K562 (cell line): ENCODE data around the gene ZNF17. TPM values are rescaled to one million over a fixed set of nuclear protein-coding genes. Genes with fewer than 3 reads are reported as not detected.

ENCODE experiments used
- ATF7 ChIP-seq: fragments of 450-650 bp; IDR thresholded peaks from 2 replicates; pipeline ENCODE4 v1.7.1; 2014; ENCODE audit warnings: mild to moderate bottlenecking, moderate library complexity
- BMI1 ChIP-seq: fragments of 150-350 bp; IDR thresholded peaks from 2 replicates; pipeline ENCODE4 v1.6.1; 2014; ENCODE audit warnings: low read length
- CREM ChIP-seq: IDR thresholded peaks from 2 replicates; pipeline ENCODE4 v1.6.1; 2014; ENCODE audit warnings: antibody characterized with exemption, low read depth
- DDX20 ChIP-seq: fragments of 450-650 bp; IDR thresholded peaks from 2 replicates; pipeline ENCODE4 v1.6.1; 2016; ENCODE audit warnings: missing genetic modification characterization, low read depth, mild to moderate bottlenecking, missing compliant biosample characterization, moderate library complexity
- E2F3 ChIP-seq: fragments of 250-450 bp; sonication (Bioruptor Pico); IDR thresholded peaks from 2 replicates; pipeline ENCODE4 v1.4.0; 2020; ENCODE audit warnings: mild to moderate bottlenecking
- EWSR1 ChIP-seq: fragments of 450-650 bp; IDR thresholded peaks from 2 replicates; pipeline ENCODE4 v1.6.1; 2018; ENCODE audit warnings: borderline replicate concordance, mild to moderate bottlenecking, low read depth, moderate library complexity; ENCODE audit not compliant: partially characterized antibody
- FOXJ3 ChIP-seq: sonication (generic); formaldehyde crosslinking; IDR thresholded peaks from 2 replicates; pipeline ENCODE4 v1.4.0; 2020; ENCODE audit warnings: mild to moderate bottlenecking, missing genetic modification reagents
- FUS ChIP-seq: fragments of 200-400 bp; formaldehyde crosslinking; optimal IDR thresholded peaks from 2 replicates; pipeline ENCODE3; 2017; ENCODE audit warnings: low read depth, low read length
- GABPB1 ChIP-seq: sonication (generic); formaldehyde crosslinking; IDR thresholded peaks from 2 replicates; pipeline ENCODE4 v1.8.0; 2022; ENCODE audit warnings: mild to moderate bottlenecking, missing genetic modification reagents
- GATAD2A ChIP-seq: fragments of 450-650 bp; IDR thresholded peaks from 2 replicates; pipeline ENCODE4 v1.6.1; 2017
- MCM3 ChIP-seq: fragments of 450-650 bp; IDR thresholded peaks from 2 replicates; pipeline ENCODE4 v1.6.1; 2016
- NCOA6 ChIP-seq: fragments of 450-650 bp; IDR thresholded peaks from 2 replicates; pipeline ENCODE4 v1.6.1; 2017; ENCODE audit warnings: mild to moderate bottlenecking
- NELFE ChIP-seq: IDR thresholded peaks from 2 replicates; pipeline ENCODE4 v1.6.1; 2011; ENCODE audit warnings: mild to moderate bottlenecking; ENCODE audit not compliant: insufficient read depth, insufficient read length
- NFRKB ChIP-seq: fragments of 450-650 bp; IDR thresholded peaks from 2 replicates; pipeline ENCODE4 v1.6.1; 2016; ENCODE audit warnings: low read depth
- NFXL1 ChIP-seq: fragments of 450-650 bp; formaldehyde crosslinking; IDR thresholded peaks from 2 replicates; pipeline ENCODE4 v1.4.0; 2021; ENCODE audit warnings: mild to moderate bottlenecking
- PCBP1 ChIP-seq: fragments of 200-400 bp; formaldehyde crosslinking; IDR thresholded peaks from 2 replicates; pipeline ENCODE4 v1.6.1; 2018; ENCODE audit warnings: mild to moderate bottlenecking, low read depth, low read length; ENCODE audit not compliant: poor library complexity, severe bottlenecking
- SAFB2 ChIP-seq: fragments of 200-400 bp; formaldehyde crosslinking; IDR thresholded peaks from 2 replicates; pipeline ENCODE4 v1.6.1; 2018; ENCODE audit warnings: borderline replicate concordance, low read length, low read depth, moderate library complexity; ENCODE audit not compliant: severe bottlenecking
- SIRT6 ChIP-seq: IDR thresholded peaks from one replicate; pipeline ENCODE4 v1.6.1; 2012; ENCODE audit warnings: low read depth, mild to moderate bottlenecking, control low read depth, inconsistent platforms, low read length, moderate library complexity
- SIX5 ChIP-seq, 2 experiments: IDR thresholded peaks; 2 replicates each; pipeline ENCODE4 v1.6.1; 2011; ENCODE audit warnings: low read length in 2 of 2, borderline replicate concordance in 1 of 2, low read depth in 1 of 2, mild to moderate bottlenecking in 1 of 2, moderate library complexity in 1 of 2; ENCODE audit not compliant: insufficient read depth in 1 of 2
- SMAD4 ChIP-seq: fragments of 250-450 bp; sonication (Bioruptor Pico); conservative IDR thresholded peaks from 2 replicates; pipeline ENCODE4 v1.8.0; 2021; ENCODE audit warnings: inconsistent platforms, mild to moderate bottlenecking, moderate library complexity
- SMARCE1 ChIP-seq: fragments of 450-650 bp; IDR thresholded peaks from 2 replicates; pipeline ENCODE4 v1.7.1; 2016; ENCODE audit warnings: mild to moderate bottlenecking
- TCF7 ChIP-seq: sonication (generic); IDR thresholded peaks from 2 replicates; pipeline ENCODE4 v1.6.1; 2016; ENCODE audit warnings: antibody characterized with exemption, borderline replicate concordance
- TOE1 ChIP-seq, 2 experiments: fragments of 450-650 bp in 1 of 2; sonication (generic) in 1 of 2; formaldehyde crosslinking in 1 of 2; IDR thresholded peaks; 2 replicates each; pipeline versions ENCODE4 v1.7.1 to v1.8.0; 2016 to 2022; ENCODE audit warnings: borderline replicate concordance in 2 of 2, mild to moderate bottlenecking in 2 of 2, antibody characterized with exemption in 1 of 2, inconsistent platforms in 1 of 2, low read depth in 1 of 2, missing genetic modification reagents in 1 of 2, moderate library complexity in 1 of 2
- ZFPM2 ChIP-seq: fragments of 250-450 bp; sonication (Bioruptor Pico); IDR thresholded peaks from 2 replicates; pipeline ENCODE4 v1.5.1; 2022; ENCODE audit warnings: mild to moderate bottlenecking
- ZNF589 ChIP-seq: fragments of 200-800 bp; sonication (Bioruptor generic); IDR thresholded peaks from 2 replicates; pipeline ENCODE4 v1.6.1; 2016; ENCODE audit warnings: low read depth, missing genetic modification characterization, missing compliant biosample characterization
- ZNF644 ChIP-seq: fragments of 200-800 bp; sonication (Bioruptor generic); IDR thresholded peaks from 2 replicates; pipeline ENCODE4 v1.6.1; 2016; ENCODE audit warnings: low read depth, missing genetic modification characterization, missing compliant biosample characterization
- polyA plus RNA-seq, 8 experiments: library from polyadenylated mRNA; depleted of rRNA in 4 of 8; stranded (reverse) in 5 of 8; unstranded in 3 of 8; fragments of >200 nt; fragmentation: Nextera tagmentation in 2 of 8; fragmentation: Illumina TruSeq in 1 of 8; extraction: Ambion mirVana in 2 of 8; extraction: Trizol in 1 of 8; gene quantifications; 2 replicates each; pipeline versions ENCODE4 v1.2.1 to v1.2.3, GENCODE V29; 2011 to 2014; ENCODE audit warnings: inconsistent platforms in 1 of 8, missing spikeins in 1 of 8
- total RNA-seq, 7 experiments: library from RNA; depleted of rRNA in 6 of 7; stranded (reverse); fragments of >200 nt in 6 of 7; fragmentation: Illumina TruSeq in 2 of 7; extraction: Trizol in 2 of 7; gene quantifications; 2 replicates each; pipeline versions ENCODE4 v1.2.1 to v1.2.3, GENCODE V29; 2011 to 2021; ENCODE audit warnings: low replicate concordance in 1 of 7
- TF ChIP-seq, protein P1 (sequence below): sonication (generic); formaldehyde crosslinking; IDR thresholded peaks from 2 replicates; pipeline ENCODE4 v1.9.0; 2022; ENCODE audit warnings: mild to moderate bottlenecking, missing genetic modification reagents
- TF ChIP-seq, protein P2 (sequence below): sonication (generic); formaldehyde crosslinking; IDR thresholded peaks from 2 replicates; pipeline ENCODE4 v1.8.0; 2022; ENCODE audit warnings: mild to moderate bottlenecking, missing genetic modification reagents, borderline replicate concordance

Gene ZNF17
- total and polyA plus RNA-seq, 9 of the 15 experiments (the other 6 are each of a cell fraction or from before 2014, with no cell fraction given), result 5.3 to 8.6 (median 6.5) TPM

DNA sequence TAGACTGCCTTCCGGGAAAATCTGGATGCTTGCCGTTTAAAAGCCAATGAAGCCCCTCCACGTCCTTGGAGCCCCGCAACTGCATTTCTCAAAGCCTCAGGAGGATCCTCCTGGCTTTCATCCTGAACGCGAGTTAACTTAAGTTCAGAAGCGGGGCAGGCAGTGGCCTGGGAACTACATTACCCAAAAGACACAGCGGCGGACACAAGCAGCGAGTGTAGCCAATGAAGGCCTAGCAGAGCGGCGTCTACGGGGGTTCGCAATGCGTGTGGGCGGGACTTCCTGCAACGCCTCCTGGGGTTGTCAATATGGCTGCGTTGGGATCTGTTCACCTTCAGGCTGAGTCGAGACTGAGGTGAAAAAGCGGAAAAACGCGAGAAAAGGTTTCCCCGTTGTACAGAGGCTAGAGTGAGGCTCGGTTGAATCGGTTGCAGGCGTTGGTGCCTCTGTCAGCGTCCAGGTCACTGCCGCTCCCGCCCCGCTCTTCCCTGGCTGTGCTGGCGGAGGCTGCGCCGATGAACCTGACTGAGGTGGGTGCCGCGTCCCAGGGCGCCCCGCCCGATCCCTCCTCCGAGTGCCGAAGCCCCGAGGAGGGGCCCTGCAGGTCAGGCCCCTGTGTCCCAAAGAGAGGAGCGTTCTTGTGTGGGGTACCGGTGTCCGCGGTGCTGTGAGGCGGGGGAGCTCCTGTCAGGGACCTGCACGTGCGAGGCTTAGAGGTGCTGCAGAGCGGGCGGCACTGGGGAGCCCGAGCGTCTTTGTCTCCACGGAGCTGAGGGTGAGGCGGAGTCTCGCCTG, at the start of gene ZNF17 (continued):
- TF ChIP-seq SIX5 (IDR thresholded peaks at IDR 0.05; ENCODE audit: borderline replicate concordance in 1 of 2, insufficient read depth in 1 of 2, low read depth in 1 of 2, low read length in 2 of 2), result peak; percentile 69 to 87
- TF ChIP-seq MCM3, result no peak
- no peak for TF ChIP-seq NCOA6
- TF ChIP-seq TOE1 (IDR thresholded peaks at IDR 0.05; ENCODE audit: borderline replicate concordance), result no peak
- TF ChIP-seq TOE1 (CRISPR knock-in tag; IDR thresholded peaks at IDR 0.05; ENCODE audit: borderline replicate concordance, low read depth), result no peak
- TF ChIP-seq GABPB1, result peak; percentile 95
- no peak for TF ChIP-seq NELFE
- no peak for TF ChIP-seq NFRKB
- TF ChIP-seq ATF7, result peak; percentile 45; the same call in 1 of the 2 replicates
- no peak for TF ChIP-seq BMI1
- TF ChIP-seq SIRT6, result no peak
- TF ChIP-seq EWSR1, result no peak
- no peak for TF ChIP-seq TCF7
- TF ChIP-seq ZFPM2 (CRISPR knock-in tag), result no peak
- no peak for TF ChIP-seq NFXL1 (CRISPR knock-in tag)
- TF ChIP-seq SAFB2, result no peak
- TF ChIP-seq ZNF589, result no peak
- peak; percentile 93 for TF ChIP-seq CREM
- no peak for TF ChIP-seq FOXJ3
- no peak for TF ChIP-seq SMARCE1
- TF ChIP-seq PCBP1, result no peak
- TF ChIP-seq, protein P1, sequence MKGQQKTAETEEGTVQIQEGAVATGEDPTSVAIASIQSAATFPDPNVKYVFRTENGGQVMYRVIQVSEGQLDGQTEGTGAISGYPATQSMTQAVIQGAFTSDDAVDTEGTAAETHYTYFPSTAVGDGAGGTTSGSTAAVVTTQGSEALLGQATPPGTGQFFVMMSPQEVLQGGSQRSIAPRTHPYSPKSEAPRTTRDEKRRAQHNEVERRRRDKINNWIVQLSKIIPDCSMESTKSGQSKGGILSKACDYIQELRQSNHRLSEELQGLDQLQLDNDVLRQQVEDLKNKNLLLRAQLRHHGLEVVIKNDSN (CRISPR knock-in tag), result peak; percentile 33; the same call in 1 of the 2 replicates
- TF ChIP-seq, protein P2, sequence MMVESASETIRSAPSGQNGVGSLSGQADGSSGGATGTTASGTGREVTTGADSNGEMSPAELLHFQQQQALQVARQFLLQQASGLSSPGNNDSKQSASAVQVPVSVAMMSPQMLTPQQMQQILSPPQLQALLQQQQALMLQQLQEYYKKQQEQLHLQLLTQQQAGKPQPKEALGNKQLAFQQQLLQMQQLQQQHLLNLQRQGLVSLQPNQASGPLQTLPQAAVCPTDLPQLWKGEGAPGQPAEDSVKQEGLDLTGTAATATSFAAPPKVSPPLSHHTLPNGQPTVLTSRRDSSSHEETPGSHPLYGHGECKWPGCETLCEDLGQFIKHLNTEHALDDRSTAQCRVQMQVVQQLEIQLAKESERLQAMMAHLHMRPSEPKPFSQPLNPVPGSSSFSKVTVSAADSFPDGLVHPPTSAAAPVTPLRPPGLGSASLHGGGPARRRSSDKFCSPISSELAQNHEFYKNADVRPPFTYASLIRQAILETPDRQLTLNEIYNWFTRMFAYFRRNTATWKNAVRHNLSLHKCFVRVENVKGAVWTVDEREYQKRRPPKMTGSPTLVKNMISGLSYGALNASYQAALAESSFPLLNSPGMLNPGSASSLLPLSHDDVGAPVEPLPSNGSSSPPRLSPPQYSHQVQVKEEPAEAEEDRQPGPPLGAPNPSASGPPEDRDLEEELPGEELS (CRISPR knock-in tag), result no peak
- no peak for TF ChIP-seq FUS
- TF ChIP-seq DDX20 (tag), result no peak
- no peak for TF ChIP-seq E2F3 (CRISPR knock-in tag)
- no peak for TF ChIP-seq GATAD2A
- TF ChIP-seq SMAD4, result no peak
- no peak for TF ChIP-seq ZNF644 (tag)
